ENCODE measurements around the gene TAS1R2. TPM values are rescaled to one million over a fixed set of nuclear protein-coding genes. Genes with fewer than 3 reads are reported as not detected.
A peak's percentile ranks its signal among the peaks of the same experiment; 100 is the strongest.

Gene TAS1R2
- total and polyA plus RNA-seq, 2 of the 13 experiments (the other 11 are each of a cell fraction or from before 2014, with no cell fraction given), result not detected

GRCh38 chr1:18901147-18901951 lies 41.9 kb upstream of the TAS1R2 start (continued):
- peak; percentile 88 for TF ChIP-seq TEAD3 (CRISPR knock-in tag; optimal IDR thresholded peaks at IDR 0.05; ENCODE audit: borderline replicate concordance)
- TF ChIP-seq TMF1 (CRISPR knock-in tag; IDR thresholded peaks at IDR 0.05; ENCODE audit: low read depth), result no peak
- TF ChIP-seq NR2C2 (CRISPR knock-in tag; IDR thresholded peaks at IDR 0.05; ENCODE audit: borderline replicate concordance), result peak; percentile 69; the same call in 1 of the 2 replicates
- peak; percentile 87 for TF ChIP-seq ZNF792 (CRISPR knock-in tag; IDR thresholded peaks at IDR 0.05)
- no peak for TF ChIP-seq ZNF234 (CRISPR knock-in tag; conservative IDR thresholded peaks at IDR 0.05)
- TF ChIP-seq ZNF878 (CRISPR knock-in tag; IDR thresholded peaks at IDR 0.05), result peak; percentile 51; the same call in 1 of the 2 replicates
- no peak for TF ChIP-seq PTBP1 (IDR thresholded peaks at IDR 0.05; ENCODE audit: low read depth, low read length, poor library complexity, severe bottlenecking)
- TF ChIP-seq TBL1XR1 (IDR thresholded peaks at IDR 0.05; ENCODE audit: borderline replicate concordance, low read length, partially characterized antibody), result peak; percentile 31
- TF ChIP-seq NKX3-1 (CRISPR knock-in tag; IDR thresholded peaks at IDR 0.05), result no peak
- peak; percentile 60 for TF ChIP-seq UBTF (CRISPR knock-in tag; IDR thresholded peaks at IDR 0.05)
- TF ChIP-seq SP4 (CRISPR knock-in tag; IDR thresholded peaks at IDR 0.05), result no peak
- 0 out of 2 replicates have a peak, but pooled peaks have one; percentile 28 for TF ChIP-seq AKAP8 (CRISPR knock-in tag; IDR thresholded peaks at IDR 0.05)
- no peak for TF ChIP-seq ZNF407 (CRISPR knock-in tag; IDR thresholded peaks at IDR 0.05; ENCODE audit: not compliant biosample characterization)
- TF ChIP-seq ZNF574 (CRISPR knock-in tag; IDR thresholded peaks at IDR 0.05), result peak; percentile 70; the same call in 1 of the 2 replicates

All from HepG2 (cell line).